Lower leg skin (tissue), 4 donors: Measurements from ENCODE around the gene SETDB2. TPM values are rescaled to one million over a fixed set of nuclear protein-coding genes. Genes with fewer than 3 reads are reported as not detected.

Experiments used
- DNase-seq, 2 donors: peaks; one replicate each; pipeline ENCODE4 v3.0.0-alpha.2; 2019; ENCODE audit warnings: low spot score in 2 of 2
- H3K4me3 ChIP-seq: fragments of 200-600 bp; sonication (generic); 2 replicates; pipeline ENCODE4 v1.5.1; 2017; ENCODE audit warnings: mild to moderate bottlenecking, low read depth; ENCODE audit not compliant: poor library complexity, severe bottlenecking
- POLR2A ChIP-seq, 2 donors: fragments of 450-650 bp; IDR thresholded peaks; one replicate each; pipeline ENCODE4 v1.6.1; 2016 to 2017; ENCODE audit warnings: antibody characterized with exemption in 2 of 2, mild to moderate bottlenecking in 1 of 2, moderate library complexity in 1 of 2
- WGBS, 2 donors: methylation state at CpG; one replicate each; pipeline ENCODE4 v1.1.5; 2018; 5-methylcytosine and 5-hydroxymethylcytosine counted together
- intact Hi-C: fragments of 100-400 bp; cut with DNase I; formaldehyde crosslinking; loops from one replicate; pipeline ENCODE4 v1.15.0; 2023; ENCODE audit warnings: low total_unique reads
- total RNA-seq, 4 donors: library from RNA; depleted of rRNA; stranded (reverse); fragments of >200 nt; gene quantifications; one replicate each; pipeline ENCODE4 v1.1.0, GENCODE V29; 2016
- TF ChIP-seq, protein P1 (sequence below), 3 donors: fragments of 450-650 bp; IDR thresholded peaks; one replicate each; pipeline ENCODE4 v1.5.1; 2016; ENCODE audit warnings: antibody characterized with exemption in 3 of 3, mild to moderate bottlenecking in 3 of 3, moderate library complexity in 2 of 3

Gene SETDB2
- total RNA-seq, 4 donors from 2014 or later = 9.3 to 14.4 (median 9.9) TPM

DNA sequence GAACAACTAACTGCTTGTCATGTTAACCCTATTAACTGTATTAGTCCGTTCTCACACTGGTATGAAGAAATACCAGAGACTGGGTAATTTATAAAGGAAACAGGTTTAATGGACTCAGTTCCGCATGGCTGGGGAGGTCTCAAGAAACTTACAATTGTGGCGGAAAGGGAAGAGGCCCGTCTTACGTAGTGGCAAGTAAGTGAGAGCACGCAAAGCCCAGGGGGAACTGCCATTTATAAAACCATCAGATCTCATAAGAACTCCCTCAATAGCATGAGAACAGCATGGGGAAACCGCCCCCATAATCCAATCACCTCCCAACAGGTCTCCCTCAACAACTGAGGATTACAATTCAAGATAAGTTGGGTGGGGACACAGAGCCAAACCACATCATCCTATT lies 86.4 kb downstream of the SETDB2 start:
- H3K4me3 ChIP-seq = no peak overlapping the region
- TF ChIP-seq, protein P1, sequence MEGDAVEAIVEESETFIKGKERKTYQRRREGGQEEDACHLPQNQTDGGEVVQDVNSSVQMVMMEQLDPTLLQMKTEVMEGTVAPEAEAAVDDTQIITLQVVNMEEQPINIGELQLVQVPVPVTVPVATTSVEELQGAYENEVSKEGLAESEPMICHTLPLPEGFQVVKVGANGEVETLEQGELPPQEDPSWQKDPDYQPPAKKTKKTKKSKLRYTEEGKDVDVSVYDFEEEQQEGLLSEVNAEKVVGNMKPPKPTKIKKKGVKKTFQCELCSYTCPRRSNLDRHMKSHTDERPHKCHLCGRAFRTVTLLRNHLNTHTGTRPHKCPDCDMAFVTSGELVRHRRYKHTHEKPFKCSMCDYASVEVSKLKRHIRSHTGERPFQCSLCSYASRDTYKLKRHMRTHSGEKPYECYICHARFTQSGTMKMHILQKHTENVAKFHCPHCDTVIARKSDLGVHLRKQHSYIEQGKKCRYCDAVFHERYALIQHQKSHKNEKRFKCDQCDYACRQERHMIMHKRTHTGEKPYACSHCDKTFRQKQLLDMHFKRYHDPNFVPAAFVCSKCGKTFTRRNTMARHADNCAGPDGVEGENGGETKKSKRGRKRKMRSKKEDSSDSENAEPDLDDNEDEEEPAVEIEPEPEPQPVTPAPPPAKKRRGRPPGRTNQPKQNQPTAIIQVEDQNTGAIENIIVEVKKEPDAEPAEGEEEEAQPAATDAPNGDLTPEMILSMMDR (IDR thresholded peaks at IDR 0.05) = no peak
- no peak for TF ChIP-seq POLR2A (IDR thresholded peaks at IDR 0.05)
- intact Hi-C loops = no loop called here
- no peak for DNase-seq
- WGBS, 2 donors = 83 to 89% methylated on average over 7 of the region's 7 CpGs

DNA sequence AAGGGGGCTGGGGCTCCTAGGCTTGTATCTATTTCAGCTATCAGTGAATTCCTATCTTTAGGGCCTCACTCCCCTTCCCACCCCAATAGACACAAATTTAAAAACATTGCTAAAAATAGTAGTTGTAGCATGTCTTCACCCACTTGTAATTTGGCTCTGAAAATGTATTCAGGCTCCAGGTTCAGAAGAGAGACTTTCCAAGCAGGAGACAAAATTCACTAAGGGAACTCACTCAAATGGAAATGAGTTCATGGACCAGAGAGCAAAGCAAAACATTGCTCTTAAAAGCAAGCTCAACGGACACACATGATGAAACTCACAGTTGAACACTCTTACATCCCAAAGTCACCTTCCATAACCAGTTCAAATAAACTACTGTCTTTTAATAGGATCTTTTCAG lies 88.5 kb downstream of the SETDB2 start:
- intact Hi-C loops = no loop called here
- TF ChIP-seq POLR2A (IDR thresholded peaks at IDR 0.05) = no peak
- TF ChIP-seq, protein P1 (IDR thresholded peaks at IDR 0.05) = no peak
- H3K4me3 ChIP-seq = no peak overlapping the region
- WGBS, 2 donors = 90 to 100% methylated on average over 1 of the region's 1 CpG
- no peak for DNase-seq

DNA sequence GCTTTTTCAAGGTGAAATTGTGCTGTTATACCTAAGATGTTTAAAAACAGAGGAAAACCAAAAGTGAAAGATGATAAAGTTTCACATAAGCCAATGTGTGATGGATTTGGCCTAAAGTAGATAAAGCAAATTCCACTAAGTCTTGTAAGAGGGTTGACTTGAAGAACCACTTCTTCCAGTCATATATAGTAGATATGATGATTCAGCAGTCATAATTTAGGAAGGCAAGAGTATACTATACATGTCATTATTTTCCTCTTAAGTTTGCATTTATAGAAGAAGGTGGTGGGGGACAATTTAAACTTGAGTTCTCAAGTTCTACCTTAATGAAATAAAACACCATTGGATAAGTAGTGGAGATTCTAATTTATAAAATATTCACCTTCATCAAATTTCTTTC lies 88.9 kb downstream of the SETDB2 start:
- no peak for TF ChIP-seq POLR2A (IDR thresholded peaks at IDR 0.05)
- TF ChIP-seq, protein P1 (IDR thresholded peaks at IDR 0.05) = no peak
- intact Hi-C loops = no loop called here
- DNase-seq = no peak
- H3K4me3 ChIP-seq = no peak overlapping the region

DNA sequence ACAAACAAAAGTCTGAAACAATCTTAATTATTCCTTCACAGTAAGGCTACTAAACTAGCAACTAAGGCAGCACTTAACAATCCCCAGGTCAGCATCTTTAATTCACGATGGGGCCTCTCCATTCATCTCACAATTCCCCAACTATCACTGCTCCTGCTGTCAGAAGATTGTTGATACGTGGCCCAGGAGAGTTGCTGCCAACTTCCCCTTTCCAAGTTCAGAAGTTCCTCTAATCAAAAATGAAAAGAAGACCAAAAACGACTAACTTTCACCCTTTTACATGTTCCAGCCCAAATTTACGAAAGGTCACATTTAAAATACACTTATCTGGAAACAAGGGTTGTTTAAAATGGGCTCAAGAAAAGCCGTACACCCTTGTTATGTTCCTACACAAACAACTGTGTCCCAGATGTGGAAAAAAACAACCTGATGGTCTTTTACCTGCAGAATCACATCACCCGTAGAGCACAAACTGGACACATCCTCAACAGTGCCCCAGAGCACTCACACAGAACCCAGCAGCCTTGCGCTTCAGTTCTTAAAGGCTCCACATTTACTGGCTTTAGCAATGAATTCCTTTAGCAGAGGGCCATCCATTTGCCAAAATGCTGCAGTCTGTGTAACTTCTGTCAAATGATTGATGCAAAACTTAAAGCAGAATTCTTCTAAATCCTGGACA lies 89.7 kb downstream of the SETDB2 start:
- no peak overlapping the region for H3K4me3 ChIP-seq
- TF ChIP-seq, protein P1 (IDR thresholded peaks at IDR 0.05) = no peak
- no peak for TF ChIP-seq POLR2A (IDR thresholded peaks at IDR 0.05)
- WGBS, 2 donors = 77 to 83% methylated on average over 7 of the region's 7 CpGs
- intact Hi-C loops = no loop called here
- no peak for DNase-seq

DNA sequence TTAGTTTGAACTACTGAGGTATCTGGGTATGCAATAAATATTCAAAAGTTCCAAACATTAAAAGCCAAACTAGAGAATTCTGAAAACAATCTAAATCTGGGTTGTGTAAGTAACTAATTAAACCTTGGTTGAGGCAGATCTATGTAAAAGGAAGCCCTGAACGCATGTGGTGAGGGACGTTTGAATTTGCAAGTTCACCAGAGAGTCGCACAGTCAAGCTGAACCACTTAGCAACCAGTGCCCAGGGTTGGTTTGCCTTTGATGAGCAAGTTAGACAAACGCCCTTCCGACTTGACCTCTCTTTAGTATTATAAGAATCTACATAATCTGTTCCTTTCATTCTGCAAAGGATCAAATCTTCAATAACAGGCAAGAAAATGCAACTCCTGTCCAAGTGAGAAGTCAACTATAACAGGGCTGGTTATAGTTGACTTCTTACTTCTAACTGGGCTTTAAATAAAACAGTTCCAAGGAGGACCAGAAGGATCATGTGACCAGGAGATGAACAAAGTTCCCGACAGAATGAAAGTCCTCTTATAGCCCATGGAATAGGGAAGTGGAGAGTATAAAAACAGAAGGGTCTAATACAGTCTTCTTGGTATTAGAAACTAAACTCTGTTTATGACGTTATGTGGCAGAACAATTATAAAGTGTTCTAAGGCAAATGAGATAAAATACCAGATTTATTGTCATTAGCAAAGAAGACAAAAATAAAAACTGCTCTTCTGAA lies 92.2 kb downstream of the SETDB2 start:
- DNase-seq = no peak
- no peak overlapping the region for H3K4me3 ChIP-seq
- TF ChIP-seq POLR2A (IDR thresholded peaks at IDR 0.05) = no peak
- TF ChIP-seq, protein P1 (IDR thresholded peaks at IDR 0.05) = no peak
- WGBS, 2 donors = 69 to 87% methylated on average over 7 of the region's 7 CpGs
- intact Hi-C loops = no loop called here
